Ishikawa (cell line): ENCODE results near the gene KCNB1.

ENCODE experiments used
- EP300 ChIP-seq: IDR thresholded peaks from 2 replicates; pipeline ENCODE4 v1.6.1; 2012; ENCODE audit warnings: borderline replicate concordance
- TAF1 ChIP-seq: IDR thresholded peaks from 2 replicates; pipeline ENCODE4 v1.6.1; 2012; ENCODE audit warnings: low read depth, mild to moderate bottlenecking
- TCF12 ChIP-seq: IDR thresholded peaks from 2 replicates; pipeline ENCODE4 v1.6.1; 2012; ENCODE audit warnings: low read depth
- YY1 ChIP-seq: IDR thresholded peaks from 2 replicates; pipeline ENCODE4 v1.6.1; 2012; ENCODE audit warnings: low read depth
- ZBTB7A ChIP-seq: IDR thresholded peaks from 2 replicates; pipeline ENCODE4 v1.6.1; 2012; ENCODE audit warnings: low read depth
- TF ChIP-seq, protein P1 (sequence below): IDR thresholded peaks from 2 replicates; pipeline ENCODE4 v1.6.1; 2012; ENCODE audit warnings: low read depth, mild to moderate bottlenecking

DNA sequence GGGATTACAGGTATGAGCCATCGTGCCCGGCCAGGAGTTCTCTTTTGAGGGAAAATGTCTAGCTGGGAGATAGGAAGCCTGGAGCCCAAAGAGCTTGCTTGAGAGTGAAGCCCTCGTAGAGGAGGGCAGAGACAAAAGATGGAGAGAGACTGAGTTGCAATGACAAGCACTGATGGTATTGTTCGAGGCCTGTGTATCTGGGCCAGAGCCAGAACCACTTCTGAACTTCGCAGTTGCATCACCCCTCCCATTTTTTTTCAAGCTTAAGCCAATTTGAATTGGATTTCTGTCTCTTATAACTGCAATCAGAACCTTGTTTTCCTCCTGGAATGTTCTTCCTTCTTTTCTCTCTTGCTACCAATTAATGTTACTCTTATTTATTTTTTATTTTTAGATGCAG lies 83.1 kb downstream of the KCNB1 start:
- TF ChIP-seq, protein P1, sequence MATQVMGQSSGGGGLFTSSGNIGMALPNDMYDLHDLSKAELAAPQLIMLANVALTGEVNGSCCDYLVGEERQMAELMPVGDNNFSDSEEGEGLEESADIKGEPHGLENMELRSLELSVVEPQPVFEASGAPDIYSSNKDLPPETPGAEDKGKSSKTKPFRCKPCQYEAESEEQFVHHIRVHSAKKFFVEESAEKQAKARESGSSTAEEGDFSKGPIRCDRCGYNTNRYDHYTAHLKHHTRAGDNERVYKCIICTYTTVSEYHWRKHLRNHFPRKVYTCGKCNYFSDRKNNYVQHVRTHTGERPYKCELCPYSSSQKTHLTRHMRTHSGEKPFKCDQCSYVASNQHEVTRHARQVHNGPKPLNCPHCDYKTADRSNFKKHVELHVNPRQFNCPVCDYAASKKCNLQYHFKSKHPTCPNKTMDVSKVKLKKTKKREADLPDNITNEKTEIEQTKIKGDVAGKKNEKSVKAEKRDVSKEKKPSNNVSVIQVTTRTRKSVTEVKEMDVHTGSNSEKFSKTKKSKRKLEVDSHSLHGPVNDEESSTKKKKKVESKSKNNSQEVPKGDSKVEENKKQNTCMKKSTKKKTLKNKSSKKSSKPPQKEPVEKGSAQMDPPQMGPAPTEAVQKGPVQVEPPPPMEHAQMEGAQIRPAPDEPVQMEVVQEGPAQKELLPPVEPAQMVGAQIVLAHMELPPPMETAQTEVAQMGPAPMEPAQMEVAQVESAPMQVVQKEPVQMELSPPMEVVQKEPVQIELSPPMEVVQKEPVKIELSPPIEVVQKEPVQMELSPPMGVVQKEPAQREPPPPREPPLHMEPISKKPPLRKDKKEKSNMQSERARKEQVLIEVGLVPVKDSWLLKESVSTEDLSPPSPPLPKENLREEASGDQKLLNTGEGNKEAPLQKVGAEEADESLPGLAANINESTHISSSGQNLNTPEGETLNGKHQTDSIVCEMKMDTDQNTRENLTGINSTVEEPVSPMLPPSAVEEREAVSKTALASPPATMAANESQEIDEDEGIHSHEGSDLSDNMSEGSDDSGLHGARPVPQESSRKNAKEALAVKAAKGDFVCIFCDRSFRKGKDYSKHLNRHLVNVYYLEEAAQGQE, result no peak
- TF ChIP-seq TAF1 (no peak), ZBTB7A (no peak), YY1 (no peak), EP300 (no peak), TCF12 (no peak)
